HL-60 (cell line): ENCODE data around the gene SRGAP3.

ENCODE experiments used
- DNase-seq, 2 experiments: peaks; one replicate each; pipeline ENCODE4 v3.0.0-alpha.2; 2010 to 2020; ENCODE audit warnings: low read depth in 1 of 2, low spot score in 1 of 2
- H3K27ac ChIP-seq: fragments of 250-450 bp; sonication (Bioruptor Pico); replicated peaks from 2 replicates; pipeline ENCODE4 v1.5.1; 2020; ENCODE audit warnings: mild to moderate bottlenecking, moderate library complexity
- H3K27me3 ChIP-seq: fragments of 250-450 bp; sonication (Bioruptor Pico); 2 replicates; pipeline ENCODE4 v1.5.1; 2021; ENCODE audit warnings: mild to moderate bottlenecking, moderate library complexity; ENCODE audit not compliant: insufficient read depth, poor library complexity, severe bottlenecking
- H3K4me3 ChIP-seq: replicated peaks from 2 replicates; pipeline ENCODE4 v1.5.1; 2011; ENCODE audit warnings: mild to moderate bottlenecking, control low read depth, low read length; ENCODE audit not compliant: insufficient read depth
- GABPA ChIP-seq: IDR thresholded peaks from 2 replicates; pipeline ENCODE4 v1.6.1; 2012; ENCODE audit warnings: low read depth
- POLR2AphosphoS5 ChIP-seq: IDR thresholded peaks from 2 replicates; pipeline ENCODE4 v1.6.1; 2012; ENCODE audit warnings: low read depth
- SPI1 ChIP-seq: IDR thresholded peaks from 2 replicates; pipeline ENCODE4 v1.6.1; 2012; ENCODE audit warnings: low read depth, mild to moderate bottlenecking, borderline replicate concordance
- TF ChIP-seq, protein P1 (sequence below): IDR thresholded peaks from 2 replicates; pipeline ENCODE4 v1.6.1; 2012; ENCODE audit warnings: low read depth; ENCODE audit not compliant: insufficient replicate concordance
- TF ChIP-seq, protein P2 (sequence below): IDR thresholded peaks from one replicate; pipeline ENCODE4 v1.5.1; 2011; ENCODE audit warnings: low read length, control low read depth, inconsistent platforms; ENCODE audit not compliant: insufficient read depth

The SRGAP3 gene

DNA sequence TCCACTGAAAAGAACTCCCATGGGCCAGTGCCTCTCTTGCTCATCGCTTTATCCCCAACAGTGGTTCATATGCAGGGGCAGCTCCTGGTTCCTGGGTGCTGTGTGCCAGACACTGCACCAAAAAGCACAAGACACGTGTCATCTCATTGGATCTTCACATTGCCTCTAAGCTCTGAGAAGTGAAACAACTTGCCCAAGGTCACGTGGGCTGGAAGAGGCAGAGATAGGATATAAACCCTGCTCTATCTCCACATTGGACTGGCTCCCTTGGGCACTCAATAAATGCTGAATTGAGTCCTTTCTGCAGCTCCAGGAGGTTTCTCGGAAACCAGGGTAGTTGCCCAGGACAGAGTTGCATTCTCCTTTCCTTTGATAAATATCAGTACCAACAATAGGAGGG is 88.1 kb downstream of the SRGAP3 start:
- Histone ChIP-seq H3K4me3 (no peak overlapping the region), H3K27ac (no peak overlapping the region), H3K27me3 (no peaks in the 10 kb centered on the region)
- no peak for TF ChIP-seq POLR2AphosphoS5
- TF ChIP-seq GABPA, result no peak
- TF ChIP-seq SPI1, result no peak
- DNase-seq, result no peak

- Histone ChIP-seq H3K27me3 (no peaks in the 10 kb centered on the region), H3K27ac (no peak overlapping the region), H3K4me3 (no peak overlapping the region)
- TF ChIP-seq, protein P1, sequence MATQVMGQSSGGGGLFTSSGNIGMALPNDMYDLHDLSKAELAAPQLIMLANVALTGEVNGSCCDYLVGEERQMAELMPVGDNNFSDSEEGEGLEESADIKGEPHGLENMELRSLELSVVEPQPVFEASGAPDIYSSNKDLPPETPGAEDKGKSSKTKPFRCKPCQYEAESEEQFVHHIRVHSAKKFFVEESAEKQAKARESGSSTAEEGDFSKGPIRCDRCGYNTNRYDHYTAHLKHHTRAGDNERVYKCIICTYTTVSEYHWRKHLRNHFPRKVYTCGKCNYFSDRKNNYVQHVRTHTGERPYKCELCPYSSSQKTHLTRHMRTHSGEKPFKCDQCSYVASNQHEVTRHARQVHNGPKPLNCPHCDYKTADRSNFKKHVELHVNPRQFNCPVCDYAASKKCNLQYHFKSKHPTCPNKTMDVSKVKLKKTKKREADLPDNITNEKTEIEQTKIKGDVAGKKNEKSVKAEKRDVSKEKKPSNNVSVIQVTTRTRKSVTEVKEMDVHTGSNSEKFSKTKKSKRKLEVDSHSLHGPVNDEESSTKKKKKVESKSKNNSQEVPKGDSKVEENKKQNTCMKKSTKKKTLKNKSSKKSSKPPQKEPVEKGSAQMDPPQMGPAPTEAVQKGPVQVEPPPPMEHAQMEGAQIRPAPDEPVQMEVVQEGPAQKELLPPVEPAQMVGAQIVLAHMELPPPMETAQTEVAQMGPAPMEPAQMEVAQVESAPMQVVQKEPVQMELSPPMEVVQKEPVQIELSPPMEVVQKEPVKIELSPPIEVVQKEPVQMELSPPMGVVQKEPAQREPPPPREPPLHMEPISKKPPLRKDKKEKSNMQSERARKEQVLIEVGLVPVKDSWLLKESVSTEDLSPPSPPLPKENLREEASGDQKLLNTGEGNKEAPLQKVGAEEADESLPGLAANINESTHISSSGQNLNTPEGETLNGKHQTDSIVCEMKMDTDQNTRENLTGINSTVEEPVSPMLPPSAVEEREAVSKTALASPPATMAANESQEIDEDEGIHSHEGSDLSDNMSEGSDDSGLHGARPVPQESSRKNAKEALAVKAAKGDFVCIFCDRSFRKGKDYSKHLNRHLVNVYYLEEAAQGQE, result no peak
- TF ChIP-seq, protein P2, sequence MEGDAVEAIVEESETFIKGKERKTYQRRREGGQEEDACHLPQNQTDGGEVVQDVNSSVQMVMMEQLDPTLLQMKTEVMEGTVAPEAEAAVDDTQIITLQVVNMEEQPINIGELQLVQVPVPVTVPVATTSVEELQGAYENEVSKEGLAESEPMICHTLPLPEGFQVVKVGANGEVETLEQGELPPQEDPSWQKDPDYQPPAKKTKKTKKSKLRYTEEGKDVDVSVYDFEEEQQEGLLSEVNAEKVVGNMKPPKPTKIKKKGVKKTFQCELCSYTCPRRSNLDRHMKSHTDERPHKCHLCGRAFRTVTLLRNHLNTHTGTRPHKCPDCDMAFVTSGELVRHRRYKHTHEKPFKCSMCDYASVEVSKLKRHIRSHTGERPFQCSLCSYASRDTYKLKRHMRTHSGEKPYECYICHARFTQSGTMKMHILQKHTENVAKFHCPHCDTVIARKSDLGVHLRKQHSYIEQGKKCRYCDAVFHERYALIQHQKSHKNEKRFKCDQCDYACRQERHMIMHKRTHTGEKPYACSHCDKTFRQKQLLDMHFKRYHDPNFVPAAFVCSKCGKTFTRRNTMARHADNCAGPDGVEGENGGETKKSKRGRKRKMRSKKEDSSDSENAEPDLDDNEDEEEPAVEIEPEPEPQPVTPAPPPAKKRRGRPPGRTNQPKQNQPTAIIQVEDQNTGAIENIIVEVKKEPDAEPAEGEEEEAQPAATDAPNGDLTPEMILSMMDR, result no peak
- TF ChIP-seq SPI1 (no peak), POLR2AphosphoS5 (no peak), GABPA (no peak)
- no peak for DNase-seq
Measured at GRCh38 chr3:9158865-9159630, 90.4 kb downstream of the SRGAP3 start.

DNA sequence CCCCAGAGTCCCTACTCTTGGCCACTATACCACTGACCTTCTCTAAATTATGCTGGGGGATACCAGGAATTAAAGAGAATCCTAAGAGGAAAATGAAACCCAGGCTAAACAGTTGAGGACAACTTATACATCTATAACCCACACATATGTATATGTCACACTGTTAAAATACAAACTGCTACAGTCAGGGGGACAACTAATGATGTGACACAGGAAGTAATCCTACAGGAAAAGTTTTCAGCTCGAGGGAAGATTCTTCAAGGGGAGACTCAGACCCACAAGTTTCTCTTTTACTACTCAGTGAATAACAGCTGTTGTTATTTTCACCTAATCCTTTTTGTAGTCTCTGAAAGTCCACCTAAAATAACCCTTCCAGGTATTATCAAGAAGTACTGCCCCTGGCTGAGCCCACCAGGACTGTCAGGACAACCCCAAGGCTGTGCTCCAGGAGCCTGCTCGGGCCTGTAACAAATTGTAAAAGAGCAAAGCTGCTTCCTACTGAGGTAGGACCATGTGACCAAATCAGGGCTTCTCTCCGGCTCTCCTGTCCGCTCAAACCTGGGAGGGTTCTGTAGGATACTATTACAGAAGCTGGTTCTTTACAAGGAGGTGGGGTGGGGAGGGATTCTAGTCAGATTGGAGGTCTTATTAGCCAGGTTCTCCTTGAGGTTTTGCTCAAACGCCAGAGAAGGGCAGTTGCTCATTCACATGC is 91.6 kb downstream of the SRGAP3 start:
- DNase-seq, result no peak
- Histone ChIP-seq H3K4me3 (no peak overlapping the region), H3K27me3 (no peaks in the 10 kb centered on the region), H3K27ac (no peak overlapping the region)
- TF ChIP-seq, protein P1, result no peak

- no peak overlapping the region for H3K4me3 ChIP-seq
- no peaks in the 10 kb centered on the region for H3K27me3 ChIP-seq
- no peak for DNase-seq
- no peak overlapping the region for H3K27ac ChIP-seq
- no peak for TF ChIP-seq POLR2AphosphoS5
Measured at GRCh38 chr3:9156604-9157003, 92.8 kb downstream of the SRGAP3 start.

GRCh38 chr3:9155028-9155427 is 94.4 kb downstream of the SRGAP3 start:
- no peak for DNase-seq
- no peak overlapping the region for H3K4me3 ChIP-seq
- no peak overlapping the region for H3K27ac ChIP-seq
- TF ChIP-seq, protein P1, result no peak
- no peak for TF ChIP-seq SPI1
- H3K27me3 ChIP-seq, result no peaks in the 10 kb centered on the region
